ENCODE data around the gene SEM1. TPM values are rescaled to one million over a fixed set of nuclear protein-coding genes. Genes with fewer than 3 reads are reported as not detected.

Gene SEM1
- total and polyA plus RNA-seq, 2 of the 4 experiments (the other 2 are of a cell fraction), result 17.2 to 38.0 TPM

DNA sequence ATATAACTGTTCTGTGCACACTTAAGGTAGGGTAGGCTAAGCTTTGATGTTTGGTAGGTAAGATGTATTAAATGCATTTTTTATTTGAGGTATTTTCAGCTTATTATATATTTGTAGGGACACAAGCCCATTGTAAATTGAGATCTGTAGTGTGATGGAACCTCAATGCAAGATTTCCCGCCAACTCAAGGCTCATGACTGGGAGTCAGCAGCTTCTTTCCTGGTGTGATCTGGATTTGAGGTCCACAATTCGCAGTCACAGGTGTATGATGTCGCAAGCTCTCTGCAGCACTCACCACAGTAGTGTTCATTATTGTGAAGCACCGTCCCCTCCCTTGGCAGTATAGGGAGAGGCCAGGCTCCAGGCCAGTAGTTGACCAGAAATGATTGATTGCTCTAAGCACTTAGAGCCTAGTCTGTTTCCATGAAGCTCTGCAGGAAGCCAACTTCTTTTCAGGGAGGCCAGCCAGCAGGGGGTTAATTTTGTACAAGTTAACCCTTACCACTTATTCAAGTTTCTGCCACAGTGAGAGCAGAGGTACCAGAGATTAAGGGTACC, 54.9 kb downstream of the SEM1 start:
- ChIA-PET CTCF (interaction anchor here (0.9 kb wide), 1 partner anchor 26 kb away, joined by 3 read pairs; no protein-coding TSS in a partner anchor), POLR2A (ENCODE audit: unreplicated experiment) (no interaction called here)
- intact Hi-C loops (cut with micrococcal nuclease), result no loop called here
- TF ChIP-seq MXI1 (IDR thresholded peaks at IDR 0.05; ENCODE audit: borderline replicate concordance, low read depth, low read length), result no peak
- TF ChIP-seq RCOR1 (IDR thresholded peaks at IDR 0.05; ENCODE audit: insufficient replicate concordance, low read length), result no peak
- no peak for TF ChIP-seq BHLHE40 (IDR thresholded peaks at IDR 0.05; ENCODE audit: low read depth, low read length)
- TF ChIP-seq, protein P1, sequence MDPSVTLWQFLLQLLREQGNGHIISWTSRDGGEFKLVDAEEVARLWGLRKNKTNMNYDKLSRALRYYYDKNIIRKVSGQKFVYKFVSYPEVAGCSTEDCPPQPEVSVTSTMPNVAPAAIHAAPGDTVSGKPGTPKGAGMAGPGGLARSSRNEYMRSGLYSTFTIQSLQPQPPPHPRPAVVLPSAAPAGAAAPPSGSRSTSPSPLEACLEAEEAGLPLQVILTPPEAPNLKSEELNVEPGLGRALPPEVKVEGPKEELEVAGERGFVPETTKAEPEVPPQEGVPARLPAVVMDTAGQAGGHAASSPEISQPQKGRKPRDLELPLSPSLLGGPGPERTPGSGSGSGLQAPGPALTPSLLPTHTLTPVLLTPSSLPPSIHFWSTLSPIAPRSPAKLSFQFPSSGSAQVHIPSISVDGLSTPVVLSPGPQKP (IDR thresholded peaks at IDR 0.05; ENCODE audit: borderline replicate concordance, low read depth, low read length), result no peak
- TF ChIP-seq MAFK (IDR thresholded peaks at IDR 0.05; ENCODE audit: low read depth, low read length), result no peak
- no peak for TF ChIP-seq RFX5 (IDR thresholded peaks at IDR 0.05; ENCODE audit: low read depth, low read length)
- no peak for TF ChIP-seq SMC3 (IDR thresholded peaks at IDR 0.05; ENCODE audit: low read depth, low read length)
- TF ChIP-seq RAD21 (IDR thresholded peaks at IDR 0.05; ENCODE audit: low read length), result no peak
- TF ChIP-seq MAZ (IDR thresholded peaks at IDR 0.05; ENCODE audit: borderline replicate concordance, low read depth, low read length), result no peak
- TF ChIP-seq, protein P2, sequence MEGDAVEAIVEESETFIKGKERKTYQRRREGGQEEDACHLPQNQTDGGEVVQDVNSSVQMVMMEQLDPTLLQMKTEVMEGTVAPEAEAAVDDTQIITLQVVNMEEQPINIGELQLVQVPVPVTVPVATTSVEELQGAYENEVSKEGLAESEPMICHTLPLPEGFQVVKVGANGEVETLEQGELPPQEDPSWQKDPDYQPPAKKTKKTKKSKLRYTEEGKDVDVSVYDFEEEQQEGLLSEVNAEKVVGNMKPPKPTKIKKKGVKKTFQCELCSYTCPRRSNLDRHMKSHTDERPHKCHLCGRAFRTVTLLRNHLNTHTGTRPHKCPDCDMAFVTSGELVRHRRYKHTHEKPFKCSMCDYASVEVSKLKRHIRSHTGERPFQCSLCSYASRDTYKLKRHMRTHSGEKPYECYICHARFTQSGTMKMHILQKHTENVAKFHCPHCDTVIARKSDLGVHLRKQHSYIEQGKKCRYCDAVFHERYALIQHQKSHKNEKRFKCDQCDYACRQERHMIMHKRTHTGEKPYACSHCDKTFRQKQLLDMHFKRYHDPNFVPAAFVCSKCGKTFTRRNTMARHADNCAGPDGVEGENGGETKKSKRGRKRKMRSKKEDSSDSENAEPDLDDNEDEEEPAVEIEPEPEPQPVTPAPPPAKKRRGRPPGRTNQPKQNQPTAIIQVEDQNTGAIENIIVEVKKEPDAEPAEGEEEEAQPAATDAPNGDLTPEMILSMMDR (conservative IDR thresholded peaks at IDR 0.05; ENCODE audit: low read depth, low read length), result no peak
- TF ChIP-seq CHD1 (IDR thresholded peaks at IDR 0.05; ENCODE audit: low read depth, low read length), result no peak
- TF ChIP-seq POLR2A (IDR thresholded peaks at IDR 0.05; ENCODE audit: low read depth, low read length), result no peak
- TF ChIP-seq CEBPB (IDR thresholded peaks at IDR 0.05; ENCODE audit: low read depth, low read length), result no peak
- TF ChIP-seq NFE2L2 (IDR thresholded peaks at IDR 0.05; ENCODE audit: low read depth, low read length), result no peak
- TF ChIP-seq, protein P3, sequence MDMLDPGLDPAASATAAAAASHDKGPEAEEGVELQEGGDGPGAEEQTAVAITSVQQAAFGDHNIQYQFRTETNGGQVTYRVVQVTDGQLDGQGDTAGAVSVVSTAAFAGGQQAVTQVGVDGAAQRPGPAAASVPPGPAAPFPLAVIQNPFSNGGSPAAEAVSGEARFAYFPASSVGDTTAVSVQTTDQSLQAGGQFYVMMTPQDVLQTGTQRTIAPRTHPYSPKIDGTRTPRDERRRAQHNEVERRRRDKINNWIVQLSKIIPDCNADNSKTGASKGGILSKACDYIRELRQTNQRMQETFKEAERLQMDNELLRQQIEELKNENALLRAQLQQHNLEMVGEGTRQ (IDR thresholded peaks at IDR 0.05; ENCODE audit: low read depth, low read length), result no peak
- no peak for TF ChIP-seq FOS (IDR thresholded peaks at IDR 0.05; ENCODE audit: low read depth, low read length)
- no peaks in the 10 kb centered on the region for H3K9me3 ChIP-seq (ENCODE audit: control insufficient read depth, insufficient read depth, low read length)
- H2AFZ ChIP-seq (replicated peaks; ENCODE audit: low read length, poor library complexity), result no peak overlapping the region
- H3K9ac ChIP-seq (ENCODE audit: low read depth, low read length), result no peak overlapping the region
- H3K79me1 ChIP-seq (ENCODE audit: low read depth in 1 of 2, low read length in 2 of 2), result no peaks in the 10 kb centered on the region
- no peak overlapping the region for H2BK20ac ChIP-seq (ENCODE audit: low read depth, low read length)
- H4K5ac ChIP-seq (ENCODE audit: low read depth, low read length), result no peak overlapping the region
- no peak overlapping the region for H3K4me2 ChIP-seq (ENCODE audit: low read depth, low read length)
- peaks cover 5% of the 10 kb centered on the region; the same call in 1 of the 2 replicates for H3K9me1 ChIP-seq (ENCODE audit: insufficient read depth, low read length)
- no peak overlapping the region for H3K56ac ChIP-seq (ENCODE audit: extremely low read depth, insufficient read depth, low read length)
- no peak overlapping the region for H3K14ac ChIP-seq (replicated peaks; ENCODE audit: low read depth, low read length)
- no peaks in the 10 kb centered on the region for H3K36me3 ChIP-seq (ENCODE audit: control insufficient read depth, insufficient read depth, low read length)
- no CpG with 5 or more reads among the region's 4 CpGs for WGBS, 2 experiments (ENCODE audit: extremely low coverage in 2 of 2, insufficient read length in 1 of 2)
- no peak overlapping the region for H3K18ac ChIP-seq (ENCODE audit: low read depth, low read length)
- H3K23ac ChIP-seq (ENCODE audit: low read depth, low read length), result no peak overlapping the region
- no peak overlapping the region for H2BK120ac ChIP-seq (ENCODE audit: low read depth, low read length)
- H3K27ac ChIP-seq (ENCODE audit: insufficient read depth, low read length), result no peak overlapping the region
- no peak overlapping the region for H4K91ac ChIP-seq (ENCODE audit: insufficient read depth, low read depth, low read length)
- in situ Hi-C loops (cut with MboI; ENCODE audit: low sequenced_read_pairs), result no loop called here
- dilution Hi-C loops (cut with HindIII; ENCODE audit: low sequenced_read_pairs, unreplicated experiment), result no loop called here
- no TSS peak for BruUV-seq (replicated peaks)
- no peak overlapping the region for H2BK15ac ChIP-seq (ENCODE audit: low read depth, low read length)
- 0 out of 2 replicates have a peak, but pooled peaks cover 2% of the 10 kb centered on the region for H3K4me1 ChIP-seq (ENCODE audit: control insufficient read depth, insufficient read depth, low read length)
- no peaks in the 10 kb centered on the region for H3K27me3 ChIP-seq (ENCODE audit: control insufficient read depth, insufficient read depth, low read length)
- no peak overlapping the region for H3K4ac ChIP-seq (ENCODE audit: low read depth, low read length)
- ATAC-seq (ENCODE audit: low read depth), result no peak
- no peak overlapping the region for H4K8ac ChIP-seq (ENCODE audit: low read depth in 2 of 2, low read length in 2 of 2)
- no peak for DNase-seq
- no peak overlapping the region for H2AK9ac ChIP-seq (replicated peaks; ENCODE audit: low read depth, low read length, poor library complexity)
- H2AK5ac ChIP-seq (ENCODE audit: low read depth, low read length), result no peak overlapping the region
- no peak overlapping the region for H3K4me3 ChIP-seq (ENCODE audit: insufficient read depth, low read depth, low read length)
- no peaks in the 10 kb centered on the region for H4K20me1 ChIP-seq (ENCODE audit: insufficient read depth, low read length)
- no peak overlapping the region for H2BK5ac ChIP-seq (ENCODE audit: low read depth, low read length, poor library complexity, severe bottlenecking)
